Loucy (cell line): ENCODE data around the gene ACP3.
"Not testable (repeated sequence)": the region's sequence is repeated elsewhere in the genome, so short reads cannot be mapped to it uniquely, and the experiment has no call there.

Source experiments
- H2AFZ ChIP-seq: fragments of 200-600 bp; sonication (generic); 2 replicates; pipeline ENCODE4 v1.6.0; 2016; ENCODE audit warnings: antibody characterized with exemption, mild to moderate bottlenecking, low read length, moderate library complexity
- H3F3A ChIP-seq: fragments of 200-600 bp; 2 replicates; pipeline ENCODE4 v1.6.0; 2016; ENCODE audit warnings: antibody characterized with exemption, low read depth, mild to moderate bottlenecking
- H3K27me3 ChIP-seq: fragments of 200-600 bp; sonication (generic); 2 replicates; pipeline ENCODE4 v1.6.1; 2014; ENCODE audit warnings: low read length, mild to moderate bottlenecking; ENCODE audit not compliant: insufficient read depth, poor library complexity, severe bottlenecking
- H3K36me3 ChIP-seq: fragments of 200-600 bp; sonication (generic); 2 replicates; pipeline ENCODE4 v1.6.1; 2016; ENCODE audit warnings: low read length; ENCODE audit not compliant: insufficient read depth
- H3K4me1 ChIP-seq: fragments of 200-600 bp; sonication (generic); 2 replicates; pipeline ENCODE4 v1.5.1; 2014; ENCODE audit warnings: low read length, mild to moderate bottlenecking; ENCODE audit not compliant: insufficient read depth, poor library complexity, severe bottlenecking
- H3K4me2 ChIP-seq: fragments of 200-600 bp; sonication (generic); 2 replicates; pipeline ENCODE4 v1.6.0; 2014; ENCODE audit warnings: antibody characterized with exemption, low read length, low read depth, mild to moderate bottlenecking; ENCODE audit not compliant: poor library complexity, severe bottlenecking
- H3K4me3 ChIP-seq: fragments of 200-600 bp; sonication (generic); 2 replicates; pipeline ENCODE4 v1.5.1; 2014; ENCODE audit warnings: low read length, mild to moderate bottlenecking, mixed read lengths; ENCODE audit not compliant: poor library complexity, severe bottlenecking
- H3K79me2 ChIP-seq: fragments of 200-600 bp; sonication (generic); 2 replicates; pipeline ENCODE4 v1.6.1; 2014; ENCODE audit warnings: low read length; ENCODE audit not compliant: insufficient read depth
- H3K9ac ChIP-seq: fragments of 200-600 bp; sonication (generic); 2 replicates; pipeline ENCODE4 v1.6.0; 2014; ENCODE audit warnings: mild to moderate bottlenecking, low read depth, low read length, moderate library complexity; ENCODE audit not compliant: poor library complexity, severe bottlenecking
- H3K9me2 ChIP-seq: fragments of 200-600 bp; sonication (generic); replicated peaks from 2 replicates; pipeline ENCODE4 v1.6.1; 2016; ENCODE audit warnings: low read depth, low read length, mixed read lengths
- H3K9me3 ChIP-seq: fragments of 200-600 bp; sonication (generic); 2 replicates; pipeline ENCODE4 v1.6.1; 2014; ENCODE audit warnings: mild to moderate bottlenecking, antibody characterized with exemption, low read length, low read depth; ENCODE audit not compliant: insufficient read depth
- H4K20me1 ChIP-seq: fragments of 200-600 bp; sonication (generic); 2 replicates; pipeline ENCODE4 v1.6.0; 2014; ENCODE audit warnings: antibody characterized with exemption, low read length, mild to moderate bottlenecking; ENCODE audit not compliant: insufficient read depth, poor library complexity, severe bottlenecking
- CTCF ChIP-seq: fragments of 200-600 bp; sonication (generic); conservative IDR thresholded peaks from 2 replicates; pipeline ENCODE4 v1.5.1; 2014; ENCODE audit warnings: mild to moderate bottlenecking, antibody characterized with exemption, low read length
- EZH2phosphoT487 ChIP-seq: fragments of 200-600 bp; IDR thresholded peaks from 2 replicates; pipeline ENCODE4 v1.6.1; 2018; ENCODE audit warnings: antibody characterized with exemption, mild to moderate bottlenecking, moderate library complexity, borderline replicate concordance

The ACP3 gene

GRCh38 chr3:132362329-132362728, 45.1 kb downstream of the ACP3 start:
- no peaks in the 10 kb centered on the region for H3K9me3 ChIP-seq
- no peaks in the 10 kb centered on the region for H3K36me3 ChIP-seq
- no peaks in the 10 kb centered on the region for H3K9me2 ChIP-seq
- H3K4me2 ChIP-seq = no peak overlapping the region
- TF ChIP-seq CTCF (no peak), EZH2phosphoT487 (no peak)
- no peaks in the 10 kb centered on the region for H3K4me1 ChIP-seq
- H3K27me3 ChIP-seq = no peaks in the 10 kb centered on the region
- no peaks in the 10 kb centered on the region for H4K20me1 ChIP-seq
- no peak overlapping the region for H3K4me3 ChIP-seq
- H2AFZ ChIP-seq = no peak overlapping the region
- no peaks in the 10 kb centered on the region for H3F3A ChIP-seq
- H3K9ac ChIP-seq = no peak overlapping the region
- H3K79me2 ChIP-seq = no peaks in the 10 kb centered on the region

GRCh38 chr3:132368515-132368914, 51.3 kb downstream of the ACP3 start:
- no peaks in the 10 kb centered on the region for H3K9me2 ChIP-seq
- no peak for TF ChIP-seq EZH2phosphoT487
- TF ChIP-seq CTCF = no peak
- H3F3A ChIP-seq = no peaks in the 10 kb centered on the region
- H2AFZ ChIP-seq = no peak overlapping the region
- H3K9me3 ChIP-seq = no peaks in the 10 kb centered on the region
- H3K79me2 ChIP-seq = no peaks in the 10 kb centered on the region
- H3K4me3 ChIP-seq = no peak overlapping the region
- no peak overlapping the region for H3K4me2 ChIP-seq
- no peaks in the 10 kb centered on the region for H3K4me1 ChIP-seq
- no peaks in the 10 kb centered on the region for H3K27me3 ChIP-seq
- H3K9ac ChIP-seq = no peak overlapping the region
- no peaks in the 10 kb centered on the region for H4K20me1 ChIP-seq
- H3K36me3 ChIP-seq = no peaks in the 10 kb centered on the region

- H3K4me1 ChIP-seq = no peaks in the 10 kb centered on the region
- no peak overlapping the region for H3K4me3 ChIP-seq
- no peaks in the 10 kb centered on the region for H3K9me3 ChIP-seq
- H3K36me3 ChIP-seq = no peaks in the 10 kb centered on the region
- no peak overlapping the region for H2AFZ ChIP-seq
- H3K79me2 ChIP-seq = no peaks in the 10 kb centered on the region
- H4K20me1 ChIP-seq = no peaks in the 10 kb centered on the region
- no peaks in the 10 kb centered on the region for H3K9me2 ChIP-seq
- TF ChIP-seq EZH2phosphoT487 (no peak), CTCF (no peak)
- H3K4me2 ChIP-seq = no peak overlapping the region
- no peaks in the 10 kb centered on the region for H3F3A ChIP-seq
- H3K27me3 ChIP-seq = no peaks in the 10 kb centered on the region
- no peak overlapping the region for H3K9ac ChIP-seq
These were observed 51.8 kb downstream of the ACP3 start for GRCh38 chr3:132368962-132369361.

- not testable (repeated sequence) for H3F3A ChIP-seq, H2AFZ ChIP-seq, H3K9me2 ChIP-seq, H3K9ac ChIP-seq, H3K9me3 ChIP-seq, H3K79me2 ChIP-seq, H3K27me3 ChIP-seq, H3K4me1 ChIP-seq, H3K4me2 ChIP-seq, H3K36me3 ChIP-seq, H4K20me1 ChIP-seq, H3K4me3 ChIP-seq
These were observed 59.7 kb downstream of the ACP3 start for GRCh38 chr3:132376945-132377354.
